ENCODE measurements around the gene EFCAB6. TPM values are rescaled to one million over a fixed set of nuclear protein-coding genes. Genes with fewer than 3 reads are reported as not detected.

The EFCAB6 gene
- total RNA-seq, 1 experiment from 2014 or later, result 0.21 TPM

DNA sequence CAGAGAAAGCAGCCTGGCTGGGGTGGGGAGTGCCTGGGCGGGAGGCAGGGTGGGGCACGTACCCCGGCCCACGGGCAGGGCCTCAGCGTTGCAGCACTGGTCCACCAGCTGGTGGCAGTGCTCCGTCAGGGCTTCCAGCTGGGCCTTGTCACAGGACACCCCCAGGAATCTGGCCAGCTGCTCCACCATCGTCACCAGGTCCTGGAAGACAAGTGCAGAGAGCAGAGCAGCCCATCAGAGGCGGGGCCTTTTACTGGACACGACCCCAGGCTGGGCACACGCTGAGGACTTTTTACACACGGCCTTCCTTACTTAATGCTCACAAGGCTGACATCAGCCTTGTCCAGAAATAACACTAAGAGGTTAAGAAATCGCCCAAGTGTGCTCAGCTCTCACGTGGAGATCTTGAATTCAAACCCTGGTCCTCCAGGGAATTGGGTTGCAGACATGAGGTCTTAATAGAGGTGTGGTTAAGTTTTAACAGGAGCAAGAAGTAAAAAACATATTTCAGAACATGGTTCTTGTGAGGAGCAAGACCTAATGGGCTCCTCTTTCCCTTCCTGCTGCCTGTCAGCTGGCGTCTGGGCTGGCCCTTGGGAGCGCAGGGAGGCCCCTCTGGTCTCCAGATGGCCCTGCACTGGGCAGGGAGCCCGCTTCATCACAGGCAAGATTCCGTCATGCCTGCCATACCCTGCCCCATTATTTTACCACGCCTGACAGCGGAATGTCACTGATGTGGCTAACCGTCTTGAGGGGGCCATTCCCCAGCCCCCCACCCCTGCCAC, 17.1 kb upstream of the EFCAB6 start:
- BruUV-seq (replicated peaks), result no TSS peak
- POLR2A ChIA-PET, result no interaction called here
- Histone ChIP-seq H3K9me3 (ENCODE audit: control insufficient read depth, insufficient read depth, low read depth, low read length) (no peaks in the 10 kb centered on the region), H3K27me3 (ENCODE audit: control insufficient read depth, insufficient read depth, low read length) (no peaks in the 10 kb centered on the region), H3K27ac (ENCODE audit: low read length) (no peak overlapping the region), H3K36me3 (ENCODE audit: control insufficient read depth, insufficient read depth, low read length) (no peaks in the 10 kb centered on the region), H3K4me1 (ENCODE audit: control insufficient read depth, insufficient read depth, low read length) (no peaks in the 10 kb centered on the region), H3K4me3 (ENCODE audit: low read depth in 2 of 2, low read length in 2 of 2) (no peak overlapping the region)
- no peak for TF ChIP-seq TCF7L2 (IDR thresholded peaks at IDR 0.05; ENCODE audit: low read depth, low read length)
- TF ChIP-seq SIN3A (IDR thresholded peaks at IDR 0.05; ENCODE audit: borderline replicate concordance, insufficient read depth, low read depth, low read length), result no peak
- TF ChIP-seq POLR2AphosphoS5 (IDR thresholded peaks at IDR 0.05; ENCODE audit: low read depth, low read length), result no peak
- TF ChIP-seq, protein P1, sequence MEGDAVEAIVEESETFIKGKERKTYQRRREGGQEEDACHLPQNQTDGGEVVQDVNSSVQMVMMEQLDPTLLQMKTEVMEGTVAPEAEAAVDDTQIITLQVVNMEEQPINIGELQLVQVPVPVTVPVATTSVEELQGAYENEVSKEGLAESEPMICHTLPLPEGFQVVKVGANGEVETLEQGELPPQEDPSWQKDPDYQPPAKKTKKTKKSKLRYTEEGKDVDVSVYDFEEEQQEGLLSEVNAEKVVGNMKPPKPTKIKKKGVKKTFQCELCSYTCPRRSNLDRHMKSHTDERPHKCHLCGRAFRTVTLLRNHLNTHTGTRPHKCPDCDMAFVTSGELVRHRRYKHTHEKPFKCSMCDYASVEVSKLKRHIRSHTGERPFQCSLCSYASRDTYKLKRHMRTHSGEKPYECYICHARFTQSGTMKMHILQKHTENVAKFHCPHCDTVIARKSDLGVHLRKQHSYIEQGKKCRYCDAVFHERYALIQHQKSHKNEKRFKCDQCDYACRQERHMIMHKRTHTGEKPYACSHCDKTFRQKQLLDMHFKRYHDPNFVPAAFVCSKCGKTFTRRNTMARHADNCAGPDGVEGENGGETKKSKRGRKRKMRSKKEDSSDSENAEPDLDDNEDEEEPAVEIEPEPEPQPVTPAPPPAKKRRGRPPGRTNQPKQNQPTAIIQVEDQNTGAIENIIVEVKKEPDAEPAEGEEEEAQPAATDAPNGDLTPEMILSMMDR (IDR thresholded peaks at IDR 0.05), result no peak
- TF ChIP-seq, protein P2, sequence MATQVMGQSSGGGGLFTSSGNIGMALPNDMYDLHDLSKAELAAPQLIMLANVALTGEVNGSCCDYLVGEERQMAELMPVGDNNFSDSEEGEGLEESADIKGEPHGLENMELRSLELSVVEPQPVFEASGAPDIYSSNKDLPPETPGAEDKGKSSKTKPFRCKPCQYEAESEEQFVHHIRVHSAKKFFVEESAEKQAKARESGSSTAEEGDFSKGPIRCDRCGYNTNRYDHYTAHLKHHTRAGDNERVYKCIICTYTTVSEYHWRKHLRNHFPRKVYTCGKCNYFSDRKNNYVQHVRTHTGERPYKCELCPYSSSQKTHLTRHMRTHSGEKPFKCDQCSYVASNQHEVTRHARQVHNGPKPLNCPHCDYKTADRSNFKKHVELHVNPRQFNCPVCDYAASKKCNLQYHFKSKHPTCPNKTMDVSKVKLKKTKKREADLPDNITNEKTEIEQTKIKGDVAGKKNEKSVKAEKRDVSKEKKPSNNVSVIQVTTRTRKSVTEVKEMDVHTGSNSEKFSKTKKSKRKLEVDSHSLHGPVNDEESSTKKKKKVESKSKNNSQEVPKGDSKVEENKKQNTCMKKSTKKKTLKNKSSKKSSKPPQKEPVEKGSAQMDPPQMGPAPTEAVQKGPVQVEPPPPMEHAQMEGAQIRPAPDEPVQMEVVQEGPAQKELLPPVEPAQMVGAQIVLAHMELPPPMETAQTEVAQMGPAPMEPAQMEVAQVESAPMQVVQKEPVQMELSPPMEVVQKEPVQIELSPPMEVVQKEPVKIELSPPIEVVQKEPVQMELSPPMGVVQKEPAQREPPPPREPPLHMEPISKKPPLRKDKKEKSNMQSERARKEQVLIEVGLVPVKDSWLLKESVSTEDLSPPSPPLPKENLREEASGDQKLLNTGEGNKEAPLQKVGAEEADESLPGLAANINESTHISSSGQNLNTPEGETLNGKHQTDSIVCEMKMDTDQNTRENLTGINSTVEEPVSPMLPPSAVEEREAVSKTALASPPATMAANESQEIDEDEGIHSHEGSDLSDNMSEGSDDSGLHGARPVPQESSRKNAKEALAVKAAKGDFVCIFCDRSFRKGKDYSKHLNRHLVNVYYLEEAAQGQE (IDR thresholded peaks at IDR 0.05; ENCODE audit: insufficient read depth in 1 of 2, low read depth in 2 of 2, low read length in 1 of 2), result no peak
- CTCF ChIA-PET, result no interaction called here
- in situ Hi-C loops (cut with HindIII; ENCODE audit: low pct_unique_long_range_greater_than_20kb, low sequenced_read_pairs) (no loop called here), intact Hi-C loops (cut with micrococcal nuclease; ENCODE audit: unreplicated experiment) (no loop called here)
- DNase-seq (ENCODE audit: low read depth, low spot score) (no peak), ATAC-seq (no peak)

DNA sequence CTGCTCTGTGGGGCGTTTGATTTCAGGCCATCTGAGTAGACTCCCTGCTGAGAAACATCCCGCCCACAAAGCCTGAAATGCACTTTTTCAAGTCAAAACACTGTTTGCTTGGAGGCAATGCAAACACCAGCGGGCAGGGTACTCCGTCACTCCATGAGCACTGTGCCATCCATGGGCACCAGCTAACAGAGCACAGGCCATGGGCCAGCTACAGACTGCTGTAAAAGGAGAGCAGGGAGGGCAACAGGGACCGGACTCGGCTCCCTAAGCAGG, 16.6 kb upstream of the EFCAB6 start:
- ATAC-seq, result no peak
- in situ Hi-C loops (cut with HindIII; ENCODE audit: low pct_unique_long_range_greater_than_20kb, low sequenced_read_pairs) (no loop called here), intact Hi-C loops (cut with micrococcal nuclease; ENCODE audit: unreplicated experiment) (no loop called here)
- H3K27me3 ChIP-seq (ENCODE audit: control insufficient read depth, insufficient read depth, low read length), result no peaks in the 10 kb centered on the region
- H3K36me3 ChIP-seq (ENCODE audit: control insufficient read depth, insufficient read depth, low read length), result no peaks in the 10 kb centered on the region
- no peak overlapping the region for H3K27ac ChIP-seq (ENCODE audit: low read length)
- ChIA-PET CTCF (no interaction called here), POLR2A (no interaction called here)
- H3K9me3 ChIP-seq (ENCODE audit: control insufficient read depth, insufficient read depth, low read depth, low read length), result no peaks in the 10 kb centered on the region
- DNase-seq (ENCODE audit: low read depth, low spot score), result no peak
- BruUV-seq (replicated peaks), result no TSS peak
- no peak overlapping the region for H3K4me3 ChIP-seq (ENCODE audit: low read depth in 2 of 2, low read length in 2 of 2)
- TF ChIP-seq, protein P1 (IDR thresholded peaks at IDR 0.05), result no peak
- TF ChIP-seq SIN3A (IDR thresholded peaks at IDR 0.05; ENCODE audit: borderline replicate concordance, insufficient read depth, low read depth, low read length) (no peak), POLR2AphosphoS5 (IDR thresholded peaks at IDR 0.05; ENCODE audit: low read depth, low read length) (no peak), TCF7L2 (IDR thresholded peaks at IDR 0.05; ENCODE audit: low read depth, low read length) (no peak)
- TF ChIP-seq, protein P2 (IDR thresholded peaks at IDR 0.05; ENCODE audit: insufficient read depth in 1 of 2, low read depth in 2 of 2, low read length in 1 of 2), result no peak
- no peaks in the 10 kb centered on the region for H3K4me1 ChIP-seq (ENCODE audit: control insufficient read depth, insufficient read depth, low read length)
